GM19324 (cell line): ENCODE measurements around the gene ZNF322.
A peak's percentile ranks its signal among the peaks of the same experiment; 100 is the strongest.

Source experiments
- ATAC-seq: cut with Tn5 transposase; IDR thresholded peaks from one replicate; pipeline ENCODE4 v1.9.1; 2021; ENCODE audit warnings: mild to moderate bottlenecking, moderate library complexity; ENCODE audit not compliant: unreplicated experiment, low FRiP score

ZNF322 gene

DNA sequence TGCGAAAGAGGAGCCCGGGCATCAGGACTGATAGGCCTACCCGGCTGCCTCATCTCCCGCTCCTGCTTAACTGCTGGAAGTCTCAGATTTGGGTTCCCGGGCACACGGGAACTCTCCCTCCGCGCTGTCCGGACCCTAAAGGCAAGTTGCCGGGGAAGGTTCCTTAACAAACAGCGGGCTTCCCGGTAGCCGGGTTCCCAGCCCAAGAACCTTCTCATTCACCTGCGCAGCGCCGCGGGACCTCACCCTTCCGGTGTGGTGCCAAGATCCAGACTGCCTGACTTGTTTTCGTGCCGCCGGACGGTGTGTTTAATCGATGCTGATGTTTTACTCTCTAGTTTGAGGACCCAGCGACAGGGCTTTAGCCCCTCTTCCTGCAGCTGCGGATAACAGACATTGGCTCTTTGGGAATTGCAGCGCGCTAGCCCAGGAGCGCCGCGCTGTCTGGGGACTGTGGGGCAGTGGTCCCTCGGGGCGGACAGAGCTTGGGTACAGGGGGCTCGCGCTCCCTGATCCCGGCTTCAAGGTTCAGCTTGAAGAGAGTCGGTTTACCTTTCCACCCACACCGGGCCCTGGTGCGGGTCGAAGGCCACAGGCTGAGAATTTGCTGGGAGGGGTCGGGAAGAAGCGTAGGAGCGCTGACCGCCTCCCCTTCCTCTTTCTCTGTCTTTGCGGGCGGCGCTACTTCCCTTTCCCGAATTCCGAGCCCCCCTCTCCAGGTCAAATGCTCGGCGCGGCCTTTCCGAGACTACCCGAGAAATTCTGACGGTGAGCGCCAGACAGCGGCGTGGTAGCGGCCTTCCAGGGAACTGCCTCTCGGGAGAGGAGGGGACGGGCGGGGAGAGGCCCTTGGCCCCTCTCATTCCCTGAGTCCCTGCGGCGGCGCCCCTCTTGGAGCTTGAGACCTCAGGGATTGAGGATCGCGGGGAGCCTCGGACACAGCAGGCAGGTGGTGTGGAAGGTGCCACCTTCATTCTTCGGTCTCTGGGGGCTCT lies 45.6 kb downstream of the ZNF322 start:
- no peak for ATAC-seq

GRCh38 chr6:26613201-26613600 lies 46.3 kb downstream of the ZNF322 start:
- ATAC-seq, result no peak

DNA sequence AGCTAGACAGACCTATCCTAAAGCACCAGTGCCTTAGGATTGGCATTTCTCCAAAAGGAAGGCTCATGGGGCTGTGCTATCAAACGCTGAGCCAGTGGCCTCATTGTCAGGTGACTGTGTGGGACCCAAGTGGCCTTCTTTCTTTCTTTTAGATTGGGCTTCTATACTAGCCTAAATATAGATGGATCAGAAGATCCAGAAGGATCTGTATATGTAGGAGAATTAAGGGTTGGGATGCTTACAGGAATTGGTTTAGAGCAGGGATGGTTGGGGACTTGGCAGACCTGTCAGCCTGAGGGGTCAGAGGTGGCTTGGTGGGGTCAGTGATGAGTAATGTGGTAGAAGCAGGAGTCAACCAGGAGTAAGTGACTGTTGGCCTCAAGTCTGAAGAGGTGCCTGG lies 47.9 kb downstream of the ZNF322 start:
- no peak for ATAC-seq

DNA sequence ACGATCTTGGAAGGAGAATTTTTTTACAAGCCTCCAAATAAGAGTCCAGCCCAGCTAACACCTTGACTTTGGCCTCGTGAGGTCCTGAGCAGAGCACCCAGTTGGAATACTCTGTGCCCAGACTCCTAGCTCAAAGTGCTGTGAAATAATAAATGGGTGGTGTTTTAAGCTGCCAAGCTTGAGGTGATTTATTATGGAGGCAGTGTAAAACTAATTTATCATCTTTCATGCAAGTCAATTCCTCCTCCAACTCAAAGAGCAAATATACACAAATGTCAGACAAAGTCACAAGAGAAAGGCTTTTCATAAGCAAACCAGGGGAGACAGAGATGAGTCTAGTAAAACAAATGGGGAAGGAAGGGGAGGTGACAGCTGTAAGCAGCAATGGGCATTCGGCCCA lies 50.1 kb downstream of the ZNF322 start:
- no peak for ATAC-seq

GRCh38 chr6:26607434-26608230 lies 51.9 kb downstream of the ZNF322 start:
- peak; percentile 51 for ATAC-seq

DNA sequence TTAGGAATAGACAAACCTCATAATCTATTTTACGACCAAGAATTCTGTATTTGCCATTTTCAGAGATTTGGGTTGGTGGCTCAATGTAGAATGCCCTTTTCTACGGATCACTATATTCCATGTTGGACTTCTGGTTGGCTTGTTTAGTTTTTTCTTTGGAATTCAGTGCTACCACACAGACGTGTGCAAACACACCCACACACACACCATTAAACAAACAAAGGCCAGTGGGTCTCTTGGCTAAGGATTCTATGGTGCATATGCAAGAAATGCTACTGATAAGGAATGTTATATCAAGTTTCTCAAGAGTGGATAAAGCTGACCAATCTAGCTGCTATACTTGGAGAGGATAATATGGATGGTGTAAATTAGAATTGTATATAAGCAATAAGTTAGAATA lies 54.7 kb downstream of the ZNF322 start:
- no peak for ATAC-seq

DNA sequence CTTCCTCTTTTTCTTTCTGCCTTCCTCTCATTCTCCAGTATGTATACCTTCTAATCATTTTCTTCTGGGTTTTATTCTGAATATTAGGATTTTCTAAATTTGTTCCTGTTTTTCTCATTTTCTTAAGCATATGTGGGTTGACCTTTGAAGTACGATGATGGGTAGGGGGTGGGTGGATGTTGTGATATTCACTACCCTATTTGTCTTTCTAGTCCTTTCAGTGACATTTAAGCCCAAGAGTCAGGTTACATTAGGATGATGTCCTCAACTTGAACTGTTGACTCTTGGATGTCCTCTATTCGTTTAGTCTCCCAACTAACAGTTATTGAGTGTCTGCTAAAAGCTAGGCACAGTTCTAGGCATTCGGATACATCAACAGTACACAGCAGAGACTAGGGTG lies 55.5 kb downstream of the ZNF322 start:
- no peak for ATAC-seq

- ATAC-seq, result no peak
Observed at GRCh38 chr6:26602262-26602661, 57.3 kb downstream of the ZNF322 start.

- ATAC-seq, result no peak
Observed at GRCh38 chr6:26600759-26601158, 58.8 kb downstream of the ZNF322 start.

- no peak for ATAC-seq
Observed at GRCh38 chr6:26599591-26599990, 60.0 kb downstream of the ZNF322 start.

GRCh38 chr6:26599134-26599533 lies 60.4 kb downstream of the ZNF322 start:
- no peak for ATAC-seq

DNA sequence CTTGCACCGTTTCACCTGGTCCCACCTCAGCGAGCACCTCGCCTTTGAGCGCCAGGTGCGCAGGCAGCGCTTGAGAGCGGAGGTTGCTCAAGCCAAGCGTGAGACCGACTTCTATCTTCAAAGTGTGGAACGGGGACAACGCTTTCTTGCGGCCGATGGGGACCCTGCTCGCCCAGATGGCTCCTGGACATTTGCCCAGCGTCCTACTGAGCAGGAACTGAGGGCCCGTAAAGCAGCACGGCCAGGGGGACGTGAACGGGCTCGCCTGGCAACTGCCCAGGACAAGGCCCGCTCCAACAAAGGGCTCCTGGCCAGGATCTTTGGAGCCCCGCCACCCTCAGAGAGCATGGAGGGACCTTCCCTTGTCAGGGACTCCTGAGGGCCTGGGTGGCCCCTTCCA lies 61.3 kb downstream of the ZNF322 start:
- no peak for ATAC-seq

DNA sequence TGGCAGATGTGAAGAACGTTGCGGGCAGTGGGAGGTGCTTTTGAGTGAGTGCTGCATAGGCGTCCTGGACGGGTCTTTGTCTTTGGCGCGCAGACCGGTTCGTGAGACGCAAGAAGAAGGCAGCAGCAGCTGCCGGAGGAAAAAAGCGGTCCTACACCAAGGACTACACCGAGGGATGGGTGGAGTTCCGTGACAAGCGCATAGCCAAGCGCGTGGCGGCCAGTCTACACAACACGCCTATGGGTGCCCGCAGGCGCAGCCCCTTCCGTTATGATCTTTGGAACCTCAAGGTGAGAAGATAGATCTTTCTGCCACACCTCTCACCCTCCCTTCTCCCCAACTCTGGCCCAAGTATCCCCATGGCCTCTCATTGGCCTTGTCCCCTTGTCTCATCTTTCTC lies 61.7 kb downstream of the ZNF322 start:
- no peak for ATAC-seq

GRCh38 chr6:26597389-26597766 lies 62.2 kb downstream of the ZNF322 start:
- ATAC-seq, result no peak

DNA sequence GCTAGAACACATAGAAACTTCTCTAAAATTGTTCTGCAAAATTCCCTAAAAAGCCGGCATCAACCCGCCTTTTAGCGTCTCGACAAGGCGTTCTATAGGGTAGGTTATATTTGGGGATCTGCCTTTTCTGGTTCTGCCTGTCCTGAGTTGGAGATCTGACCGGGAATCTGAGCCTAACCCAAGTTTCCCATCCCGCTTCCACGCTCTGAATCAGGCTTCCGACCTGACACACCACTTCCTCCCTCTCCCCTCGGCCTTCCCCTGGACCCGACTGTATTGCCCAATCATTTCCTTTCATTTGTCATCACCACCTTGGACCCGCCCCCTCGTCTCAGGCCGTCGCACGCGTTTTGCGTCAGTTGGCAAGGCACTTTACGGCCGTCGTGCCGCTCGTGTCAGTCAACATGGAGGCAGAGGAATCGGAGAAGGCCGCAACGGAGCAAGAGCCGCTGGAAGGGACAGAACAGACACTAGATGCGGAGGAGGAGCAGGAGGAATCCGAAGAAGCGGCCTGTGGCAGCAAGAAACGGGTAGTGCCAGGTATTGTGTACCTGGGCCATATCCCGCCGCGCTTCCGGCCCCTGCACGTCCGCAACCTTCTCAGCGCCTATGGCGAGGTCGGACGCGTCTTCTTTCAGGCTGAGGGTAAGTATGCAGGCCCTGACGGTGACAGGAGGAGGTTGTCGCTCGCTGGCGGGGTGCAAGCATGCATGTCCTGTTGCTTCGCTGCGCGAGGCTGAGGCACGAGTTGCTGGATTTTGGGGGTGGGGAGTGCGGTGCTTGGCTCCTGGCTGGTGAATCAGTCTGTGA lies 62.8 kb downstream of the ZNF322 start, which contains the start of gene ABT1:
TSS of gene ABT1 (plus strand) at position 375 of the 810 bp plus-strand sequence. CDS start at position 405, 30 bp downstream.
- ATAC-seq, result peak; percentile 86

DNA sequence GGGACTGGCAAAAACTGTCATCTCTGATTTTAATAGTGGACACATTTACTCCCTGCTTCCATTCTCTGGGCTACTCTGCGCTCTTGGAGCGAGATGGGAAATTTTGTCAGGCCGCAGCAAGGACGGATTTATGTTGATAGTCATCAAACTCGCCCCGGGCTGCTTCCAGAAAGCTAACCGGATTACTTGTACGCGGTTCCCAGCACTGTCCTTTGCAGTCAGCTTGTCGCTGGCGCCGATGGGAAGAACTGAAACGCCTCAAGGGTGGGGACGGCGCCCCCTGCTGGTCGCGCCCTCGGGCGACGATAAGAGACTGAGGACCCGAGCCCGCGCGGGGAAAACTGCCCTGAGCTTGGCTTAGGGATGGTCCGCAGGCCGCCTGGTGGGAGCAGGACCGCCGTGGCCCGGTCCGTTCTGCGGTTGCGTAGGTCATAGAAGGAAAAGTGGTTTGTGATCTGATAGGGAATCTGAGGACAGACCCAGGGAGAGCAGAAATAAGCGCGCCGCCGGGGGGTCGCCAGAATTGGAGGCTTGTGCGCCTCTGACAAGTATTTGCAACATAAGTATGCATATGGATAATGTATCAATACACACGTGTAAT lies 63.8 kb downstream of the ZNF322 start:
- peak; percentile 56 for ATAC-seq

- ATAC-seq, result no peak
Observed at GRCh38 chr6:26594730-26595632, 64.6 kb downstream of the ZNF322 start.

DNA sequence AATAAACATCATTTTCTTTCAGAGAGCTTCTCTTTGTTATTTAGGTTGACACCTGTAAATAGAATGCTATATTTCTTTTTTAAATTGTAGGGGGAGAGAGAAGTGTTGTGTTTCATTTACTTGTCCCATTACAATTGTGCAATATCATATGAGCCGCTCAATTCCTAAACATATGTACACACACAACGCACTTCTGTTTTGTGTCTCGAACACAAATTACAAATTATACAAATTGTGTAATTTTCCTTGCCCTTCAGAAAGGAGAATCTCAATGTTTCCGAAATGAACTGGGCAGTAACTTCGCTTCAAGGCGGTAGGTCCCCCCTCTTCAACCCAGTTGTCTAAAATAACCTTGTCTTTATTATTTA lies 65.4 kb downstream of the ZNF322 start:
- no peak for ATAC-seq
